Measurements from ENCODE around the gene PRKN.

The PRKN gene

DNA sequence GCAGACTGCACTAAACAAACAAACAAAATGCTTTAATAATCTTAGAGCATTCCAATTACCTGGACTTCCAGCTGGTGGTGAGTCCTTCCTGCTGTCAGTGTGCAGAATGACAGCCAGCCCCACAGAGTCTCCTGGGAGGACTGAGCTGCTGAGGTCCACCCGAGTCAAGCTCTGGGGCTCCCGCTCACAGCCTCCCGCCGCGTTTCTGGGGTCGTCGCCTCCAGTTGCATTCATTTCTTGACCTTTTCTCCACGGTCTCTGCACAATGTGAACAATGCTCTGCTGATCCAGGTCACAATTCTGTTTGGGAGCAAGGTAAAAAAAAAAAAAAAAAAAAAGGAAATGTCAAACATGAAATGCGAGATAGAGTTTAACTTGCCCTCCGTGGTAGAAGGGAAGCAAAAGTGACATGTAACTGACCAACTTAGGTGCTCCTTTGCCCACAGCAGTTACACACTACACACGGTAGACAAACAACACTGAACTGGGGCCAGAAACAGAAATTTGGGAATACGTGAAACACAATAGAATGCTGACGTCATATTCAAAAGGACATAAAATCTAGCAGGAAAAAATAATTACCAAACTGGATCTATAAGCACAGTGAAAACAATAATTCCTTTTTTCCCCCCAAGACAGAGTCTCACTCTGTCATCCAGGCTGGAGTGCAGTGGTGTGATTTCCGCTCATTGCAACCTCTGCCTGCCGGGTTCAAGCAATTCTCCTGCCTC, 464.9 kb downstream of the PRKN start:
- peaks cover 0 to 15% (median 6%) of the 10 kb centered on the region in 5 donors for H3K4me1 ChIP-seq (ENCODE audit: control insufficient read depth in 5 of 5, insufficient read depth in 5 of 5, low read length in 5 of 5)

GRCh38 chr6:162261598-162261997, 466.0 kb downstream of the PRKN start:
- Histone ChIP-seq H3K4me3 (ENCODE audit: low read depth in 1 of 5, low read length in 5 of 5) (no peak overlapping the region), H3K27ac (ENCODE audit: low read depth, low read length) (no peak overlapping the region), H3K9ac (ENCODE audit: low read length in 5 of 5) (no peak overlapping the region), H3K4me1 (ENCODE audit: control insufficient read depth in 5 of 5, insufficient read depth in 5 of 5, low read length in 5 of 5) (peaks cover 0 to 5% (median 0%) of the 10 kb centered on the region in 5 donors), H3K9me3 (ENCODE audit: control insufficient read depth in 5 of 5, low read length in 5 of 5) (no peaks in the 10 kb centered on the region), H3K27me3 (ENCODE audit: control insufficient read depth in 5 of 5, insufficient read depth in 4 of 5, low read length in 5 of 5) (no peaks in the 10 kb centered on the region), H3K36me3 (ENCODE audit: control insufficient read depth in 5 of 5, insufficient read depth in 5 of 5, low read length in 5 of 5) (no peaks in the 10 kb centered on the region)

More for the DNA sequence above, 464.9 kb downstream of the PRKN start:
- Histone ChIP-seq H3K36me3 (ENCODE audit: control insufficient read depth in 5 of 5, insufficient read depth in 5 of 5, low read length in 5 of 5) (no peaks in the 10 kb centered on the region), H3K9ac (ENCODE audit: low read length in 5 of 5) (no peak overlapping the region), H3K27ac (ENCODE audit: low read depth, low read length) (no peak overlapping the region), H3K9me3 (ENCODE audit: control insufficient read depth in 5 of 5, low read length in 5 of 5) (no peaks in the 10 kb centered on the region), H3K27me3 (ENCODE audit: control insufficient read depth in 5 of 5, insufficient read depth in 4 of 5, low read length in 5 of 5) (no peaks in the 10 kb centered on the region), H3K4me3 (ENCODE audit: low read depth in 1 of 5, low read length in 5 of 5) (no peak overlapping the region)

GRCh38 chr6:162260027-162260426, 467.5 kb downstream of the PRKN start:
- no peaks in the 10 kb centered on the region for H3K4me1 ChIP-seq (ENCODE audit: control insufficient read depth in 5 of 5, insufficient read depth in 5 of 5, low read length in 5 of 5)
- no peak overlapping the region for H3K9ac ChIP-seq (ENCODE audit: low read length in 5 of 5)
- H3K4me3 ChIP-seq (ENCODE audit: low read depth in 1 of 5, low read length in 5 of 5), result no peak overlapping the region
- H3K27me3 ChIP-seq (ENCODE audit: control insufficient read depth in 5 of 5, insufficient read depth in 4 of 5, low read length in 5 of 5), result no peaks in the 10 kb centered on the region
- no peaks in the 10 kb centered on the region for H3K36me3 ChIP-seq (ENCODE audit: control insufficient read depth in 5 of 5, insufficient read depth in 5 of 5, low read length in 5 of 5)
- H3K27ac ChIP-seq (ENCODE audit: low read depth, low read length), result no peak overlapping the region
- no peaks in the 10 kb centered on the region for H3K9me3 ChIP-seq (ENCODE audit: control insufficient read depth in 5 of 5, low read length in 5 of 5)

- Histone ChIP-seq H3K4me3 (ENCODE audit: low read depth in 1 of 5, low read length in 5 of 5) (no peak overlapping the region), H3K4me1 (ENCODE audit: control insufficient read depth in 5 of 5, insufficient read depth in 5 of 5, low read length in 5 of 5) (no peaks in the 10 kb centered on the region), H3K27me3 (ENCODE audit: control insufficient read depth in 5 of 5, insufficient read depth in 4 of 5, low read length in 5 of 5) (no peaks in the 10 kb centered on the region), H3K27ac (ENCODE audit: low read depth, low read length) (no peak overlapping the region), H3K36me3 (ENCODE audit: control insufficient read depth in 5 of 5, insufficient read depth in 5 of 5, low read length in 5 of 5) (no peaks in the 10 kb centered on the region), H3K9ac (ENCODE audit: low read length in 5 of 5) (no peak overlapping the region), H3K9me3 (ENCODE audit: control insufficient read depth in 5 of 5, low read length in 5 of 5) (no peaks in the 10 kb centered on the region)
Observed at GRCh38 chr6:162258647-162259046, 468.9 kb downstream of the PRKN start.

DNA sequence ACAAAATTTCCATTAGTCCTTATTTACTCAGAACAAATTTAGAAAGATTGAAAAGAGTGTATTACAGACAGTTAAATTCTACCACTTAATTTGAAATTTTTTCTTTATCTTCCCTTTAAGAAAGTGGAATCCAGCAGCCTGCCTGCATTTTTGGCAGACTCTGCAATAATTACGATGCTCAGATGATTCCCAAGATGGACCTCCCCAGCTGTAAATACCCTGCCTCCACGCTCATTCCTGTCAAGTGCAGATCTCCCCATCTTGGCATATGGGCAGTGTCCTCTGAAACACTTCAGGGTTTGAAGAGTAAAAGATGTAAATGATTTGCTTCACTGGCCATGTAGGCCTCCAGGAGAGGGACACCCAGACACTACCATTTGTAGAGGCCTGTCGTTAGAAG, 471.2 kb downstream of the PRKN start:
- Histone ChIP-seq H3K27ac (ENCODE audit: low read depth, low read length) (no peak overlapping the region), H3K27me3 (ENCODE audit: control insufficient read depth in 5 of 5, insufficient read depth in 4 of 5, low read length in 5 of 5) (no peaks in the 10 kb centered on the region), H3K4me1 (ENCODE audit: control insufficient read depth in 5 of 5, insufficient read depth in 5 of 5, low read length in 5 of 5) (no peaks in the 10 kb centered on the region)

DNA sequence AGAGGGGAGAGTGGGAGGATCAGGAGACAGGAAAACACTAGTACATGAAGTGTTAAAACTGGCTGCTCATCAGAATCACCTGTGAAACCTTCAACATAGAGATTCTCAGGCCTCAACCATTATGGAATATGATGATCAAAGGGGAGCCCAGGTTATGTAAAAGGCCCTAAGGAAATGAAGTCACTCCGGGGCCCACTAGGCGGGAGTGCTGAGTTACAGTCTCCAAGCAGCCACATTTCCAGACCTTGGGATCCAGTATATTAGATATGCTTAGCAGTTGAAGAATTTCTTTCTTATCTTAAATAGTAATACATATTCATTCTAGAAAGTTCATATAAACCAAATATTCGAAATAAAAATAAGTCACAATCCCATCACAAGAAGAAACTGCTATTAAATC, 476.3 kb downstream of the PRKN start:
- Histone ChIP-seq H3K4me3 (ENCODE audit: low read depth in 1 of 5, low read length in 5 of 5) (no peak overlapping the region), H3K9me3 (ENCODE audit: control insufficient read depth in 5 of 5, low read length in 5 of 5) (no peaks in the 10 kb centered on the region), H3K27me3 (ENCODE audit: control insufficient read depth in 5 of 5, insufficient read depth in 4 of 5, low read length in 5 of 5) (no peaks in the 10 kb centered on the region), H3K36me3 (ENCODE audit: control insufficient read depth in 5 of 5, insufficient read depth in 5 of 5, low read length in 5 of 5) (no peaks in the 10 kb centered on the region), H3K4me1 (ENCODE audit: control insufficient read depth in 5 of 5, insufficient read depth in 5 of 5, low read length in 5 of 5) (peaks cover 0 to 5% (median 0%) of the 10 kb centered on the region in 5 donors), H3K9ac (ENCODE audit: low read length in 5 of 5) (no peak overlapping the region), H3K27ac (ENCODE audit: low read depth, low read length) (no peak overlapping the region)

More for the DNA sequence above, 471.2 kb downstream of the PRKN start:
- no peaks in the 10 kb centered on the region for H3K36me3 ChIP-seq (ENCODE audit: control insufficient read depth in 5 of 5, insufficient read depth in 5 of 5, low read length in 5 of 5)
- H3K4me3 ChIP-seq (ENCODE audit: low read depth in 1 of 5, low read length in 5 of 5), result no peak overlapping the region
- no peak overlapping the region for H3K9ac ChIP-seq (ENCODE audit: low read length in 5 of 5)
- H3K9me3 ChIP-seq (ENCODE audit: control insufficient read depth in 5 of 5, low read length in 5 of 5), result no peaks in the 10 kb centered on the region

DNA sequence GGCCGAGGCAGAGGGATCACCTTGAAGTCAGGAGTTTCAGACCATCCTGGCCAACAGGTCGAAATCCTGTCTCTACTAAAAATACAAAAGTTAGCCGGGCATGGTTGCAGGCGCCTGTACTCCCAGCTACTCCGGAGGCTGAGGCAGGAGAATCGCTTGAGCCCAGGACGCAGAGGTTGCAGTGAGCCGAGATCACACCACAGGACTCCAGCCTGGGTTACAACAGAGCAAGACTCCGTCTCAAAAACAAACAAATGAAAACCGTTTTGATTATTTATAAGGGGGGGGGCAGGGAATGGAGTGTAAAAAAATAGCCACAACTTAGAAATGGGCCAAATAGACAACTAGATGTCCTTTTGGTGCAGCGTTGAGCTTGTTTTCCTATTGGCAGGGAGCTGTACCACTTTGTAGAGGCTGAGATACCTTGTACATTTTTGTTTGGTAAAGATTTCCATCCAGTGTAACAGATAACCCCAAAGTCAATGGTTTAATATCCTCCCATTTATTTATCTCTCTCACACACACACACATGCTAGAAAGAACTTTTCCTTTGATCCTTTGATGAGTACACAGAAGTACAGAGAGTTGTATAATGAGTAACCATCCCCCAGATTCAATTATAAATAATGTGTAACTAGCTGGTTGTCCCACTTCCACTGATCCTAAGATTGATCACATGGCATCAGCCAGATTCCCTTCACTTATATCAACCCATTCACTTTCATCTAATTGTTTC, 477.5 kb downstream of the PRKN start:
- H3K27me3 ChIP-seq (ENCODE audit: control insufficient read depth in 5 of 5, insufficient read depth in 4 of 5, low read length in 5 of 5), result no peaks in the 10 kb centered on the region
- H3K27ac ChIP-seq (ENCODE audit: low read depth, low read length), result no peak overlapping the region
- H3K9me3 ChIP-seq (ENCODE audit: control insufficient read depth in 5 of 5, low read length in 5 of 5), result no peaks in the 10 kb centered on the region
- no peaks in the 10 kb centered on the region for H3K36me3 ChIP-seq (ENCODE audit: control insufficient read depth in 5 of 5, insufficient read depth in 5 of 5, low read length in 5 of 5)
- H3K9ac ChIP-seq (ENCODE audit: low read length in 5 of 5), result no peak overlapping the region
- no peak overlapping the region for H3K4me3 ChIP-seq (ENCODE audit: low read depth in 1 of 5, low read length in 5 of 5)
- peaks cover 0 to 5% (median 0%) of the 10 kb centered on the region in 5 donors for H3K4me1 ChIP-seq (ENCODE audit: control insufficient read depth in 5 of 5, insufficient read depth in 5 of 5, low read length in 5 of 5)

GRCh38 chr6:162245830-162246420, 481.6 kb downstream of the PRKN start:
- H3K4me1 ChIP-seq (ENCODE audit: control insufficient read depth in 5 of 5, insufficient read depth in 5 of 5, low read length in 5 of 5), result peaks cover 0 to 5% (median 0%) of the 10 kb centered on the region in 5 donors
- no peaks in the 10 kb centered on the region for H3K27me3 ChIP-seq (ENCODE audit: control insufficient read depth in 5 of 5, insufficient read depth in 4 of 5, low read length in 5 of 5)
- H3K36me3 ChIP-seq (ENCODE audit: control insufficient read depth in 5 of 5, insufficient read depth in 5 of 5, low read length in 5 of 5), result no peaks in the 10 kb centered on the region
- H3K4me3 ChIP-seq (ENCODE audit: low read depth in 1 of 5, low read length in 5 of 5), result no peak overlapping the region
- H3K9ac ChIP-seq (ENCODE audit: low read length in 5 of 5), result no peak overlapping the region
- H3K9me3 ChIP-seq (ENCODE audit: control insufficient read depth in 5 of 5, low read length in 5 of 5), result no peaks in the 10 kb centered on the region
- no peak overlapping the region for H3K27ac ChIP-seq (ENCODE audit: low read depth, low read length)

DNA sequence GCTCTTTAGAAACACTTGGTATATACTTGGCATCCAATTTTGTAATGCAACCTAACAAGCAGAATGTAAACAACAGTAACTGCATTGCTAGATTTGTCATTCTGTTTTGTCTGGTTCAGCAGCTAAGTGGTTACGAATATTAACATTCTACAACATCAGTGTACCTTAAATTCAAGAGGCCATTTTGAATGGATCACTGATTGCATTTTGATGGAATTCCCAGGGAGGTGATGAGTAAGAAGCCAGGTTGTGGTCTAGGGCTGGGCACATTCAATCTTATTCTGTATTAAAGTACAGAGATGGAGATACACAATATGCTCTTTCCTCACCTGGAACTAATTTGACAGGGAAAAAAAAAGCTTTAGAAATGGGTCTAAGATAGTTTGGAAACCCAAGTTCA, 483.5 kb downstream of the PRKN start:
- H3K36me3 ChIP-seq (ENCODE audit: control insufficient read depth in 5 of 5, insufficient read depth in 5 of 5, low read length in 5 of 5), result no peaks in the 10 kb centered on the region
- H3K27ac ChIP-seq (ENCODE audit: low read depth, low read length), result no peak overlapping the region
- H3K4me3 ChIP-seq (ENCODE audit: low read depth in 1 of 5, low read length in 5 of 5), result no peak overlapping the region
- peaks cover 0 to 5% (median 0%) of the 10 kb centered on the region in 5 donors for H3K4me1 ChIP-seq (ENCODE audit: control insufficient read depth in 5 of 5, insufficient read depth in 5 of 5, low read length in 5 of 5)
- no peak overlapping the region for H3K9ac ChIP-seq (ENCODE audit: low read length in 5 of 5)
- H3K27me3 ChIP-seq (ENCODE audit: control insufficient read depth in 5 of 5, insufficient read depth in 4 of 5, low read length in 5 of 5), result no peaks in the 10 kb centered on the region
- no peaks in the 10 kb centered on the region for H3K9me3 ChIP-seq (ENCODE audit: control insufficient read depth in 5 of 5, low read length in 5 of 5)

DNA sequence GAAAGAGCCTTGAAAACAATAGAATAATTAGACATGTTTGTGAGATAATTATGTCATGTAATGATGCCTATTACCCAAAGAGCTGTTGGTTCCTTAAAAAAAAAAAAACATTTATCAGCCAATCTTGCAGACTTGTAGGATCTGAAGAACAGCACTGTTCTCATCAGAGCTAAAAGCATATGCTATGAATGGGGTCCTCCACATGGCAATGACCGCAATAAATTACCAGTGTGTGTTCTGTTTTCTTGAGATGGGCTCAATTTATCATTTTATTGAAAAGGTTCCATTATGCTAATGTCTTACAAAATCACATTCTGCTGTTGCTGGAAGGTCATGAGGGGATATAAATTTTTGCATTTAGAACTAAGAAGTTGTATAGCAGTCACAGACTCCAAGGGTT, 484.7 kb downstream of the PRKN start:
- Histone ChIP-seq H3K27me3 (ENCODE audit: control insufficient read depth in 5 of 5, insufficient read depth in 4 of 5, low read length in 5 of 5) (no peaks in the 10 kb centered on the region), H3K9ac (ENCODE audit: low read length in 5 of 5) (no peak overlapping the region), H3K9me3 (ENCODE audit: control insufficient read depth in 5 of 5, low read length in 5 of 5) (no peaks in the 10 kb centered on the region), H3K4me1 (ENCODE audit: control insufficient read depth in 5 of 5, insufficient read depth in 5 of 5, low read length in 5 of 5) (peaks cover 0 to 3% (median 0%) of the 10 kb centered on the region in 5 donors), H3K36me3 (ENCODE audit: control insufficient read depth in 5 of 5, insufficient read depth in 5 of 5, low read length in 5 of 5) (no peaks in the 10 kb centered on the region), H3K27ac (ENCODE audit: low read depth, low read length) (no peak overlapping the region), H3K4me3 (ENCODE audit: low read depth in 1 of 5, low read length in 5 of 5) (no peak overlapping the region)
